HEK293 (cell line): Measurements from ENCODE around the gene CENPB.

Experiments used
- ZBTB48 ChIP-seq: fragments of 450-650 bp; formaldehyde crosslinking; IDR thresholded peaks from 2 replicates; pipeline ENCODE4 v1.5.1; 2016; ENCODE audit warnings: missing biosample characterization, missing genetic modification characterization
- ZNF398 ChIP-seq: fragments of 450-650 bp; formaldehyde crosslinking; IDR thresholded peaks from 2 replicates; pipeline ENCODE4 v1.5.1; 2017; ENCODE audit warnings: missing biosample characterization, missing genetic modification characterization
- ZNF510 ChIP-seq: fragments of 450-650 bp; formaldehyde crosslinking; IDR thresholded peaks from 2 replicates; pipeline ENCODE4 v1.5.1; 2018; ENCODE audit warnings: mild to moderate bottlenecking, missing genetic modification characterization, missing biosample characterization; ENCODE audit not compliant: insufficient replicate concordance
- ZNF585B ChIP-seq: fragments of 450-650 bp; formaldehyde crosslinking; IDR thresholded peaks from 2 replicates; pipeline ENCODE4 v1.5.1; 2016; ENCODE audit warnings: missing biosample characterization, missing genetic modification characterization
- TF ChIP-seq, protein P1 (sequence below): fragments of 450-650 bp; formaldehyde crosslinking; IDR thresholded peaks from 2 replicates; pipeline ENCODE4 v1.5.1; 2016; ENCODE audit warnings: missing biosample characterization, missing genetic modification characterization

DNA sequence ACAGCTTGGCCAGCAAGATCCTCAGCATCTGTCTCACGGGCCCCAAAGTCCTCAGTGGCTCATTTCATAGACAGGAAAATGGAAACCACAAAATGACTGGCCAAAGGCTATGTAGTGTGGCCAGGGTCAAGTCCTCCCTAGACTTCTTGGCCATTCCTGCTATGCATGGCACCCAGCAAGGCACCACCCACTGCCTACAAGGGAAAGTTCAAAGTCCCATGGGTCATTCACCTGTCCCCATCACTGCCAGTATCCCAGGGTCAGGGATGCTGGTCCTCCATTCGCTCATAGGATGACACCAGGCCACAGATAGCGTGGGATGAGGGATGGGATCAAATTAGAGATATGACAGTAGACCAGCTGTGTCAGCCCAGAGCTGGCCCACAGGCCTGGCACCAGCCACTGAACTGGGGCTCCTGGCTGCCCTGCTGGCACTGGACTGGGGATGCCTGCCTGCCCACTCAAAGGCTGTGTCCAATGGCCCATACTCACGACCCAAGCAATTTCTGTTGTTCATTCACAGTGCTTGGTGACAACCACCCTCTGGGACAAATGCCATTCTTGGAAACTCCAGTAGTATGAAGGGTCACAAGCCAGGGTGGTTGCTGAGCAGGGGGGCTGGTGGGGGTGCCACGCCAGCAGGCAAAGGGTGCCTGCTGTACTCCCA, 30.6 kb downstream of the CENPB start:
- TF ChIP-seq ZBTB48 (tag by site-specific recombination) (no peak), ZNF510 (tag by site-specific recombination) (no peak), ZNF398 (tag by site-specific recombination) (no peak), ZNF585B (tag by site-specific recombination) (no peak)
- TF ChIP-seq, protein P1, sequence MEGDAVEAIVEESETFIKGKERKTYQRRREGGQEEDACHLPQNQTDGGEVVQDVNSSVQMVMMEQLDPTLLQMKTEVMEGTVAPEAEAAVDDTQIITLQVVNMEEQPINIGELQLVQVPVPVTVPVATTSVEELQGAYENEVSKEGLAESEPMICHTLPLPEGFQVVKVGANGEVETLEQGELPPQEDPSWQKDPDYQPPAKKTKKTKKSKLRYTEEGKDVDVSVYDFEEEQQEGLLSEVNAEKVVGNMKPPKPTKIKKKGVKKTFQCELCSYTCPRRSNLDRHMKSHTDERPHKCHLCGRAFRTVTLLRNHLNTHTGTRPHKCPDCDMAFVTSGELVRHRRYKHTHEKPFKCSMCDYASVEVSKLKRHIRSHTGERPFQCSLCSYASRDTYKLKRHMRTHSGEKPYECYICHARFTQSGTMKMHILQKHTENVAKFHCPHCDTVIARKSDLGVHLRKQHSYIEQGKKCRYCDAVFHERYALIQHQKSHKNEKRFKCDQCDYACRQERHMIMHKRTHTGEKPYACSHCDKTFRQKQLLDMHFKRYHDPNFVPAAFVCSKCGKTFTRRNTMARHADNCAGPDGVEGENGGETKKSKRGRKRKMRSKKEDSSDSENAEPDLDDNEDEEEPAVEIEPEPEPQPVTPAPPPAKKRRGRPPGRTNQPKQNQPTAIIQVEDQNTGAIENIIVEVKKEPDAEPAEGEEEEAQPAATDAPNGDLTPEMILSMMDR (tag by site-specific recombination) = no peak
